D721Med (cell line): Measurements from ENCODE around the gene TMEM72.

Source experiments
- DNase-seq: peaks from one replicate; pipeline ENCODE4 v3.0.0; 2011; ENCODE audit warnings: low spot score; ENCODE audit not compliant: insufficient read length
- FAIRE-seq: peaks from 2 replicates; lab custom pipeline; 2011; peaks lifted over from hg19 to GRCh38; lab: Jason Lieb, UNC
- CTCF ChIP-seq: IDR thresholded peaks from 2 replicates; pipeline ENCODE4 v1.5.1; 2012; ENCODE audit warnings: mild to moderate bottlenecking, control low read depth; ENCODE audit not compliant: insufficient read depth; ENCODE audit errors: missing control alignments

The TMEM72 gene

GRCh38 chr10:44968500-44969400 lies 57.6 kb downstream of the TMEM72 start:
- no peak for DNase-seq
- TF ChIP-seq CTCF, result no peak
- FAIRE-seq, result no peak

- DNase-seq (no peak), FAIRE-seq (no peak)
- TF ChIP-seq CTCF, result no peak
These were observed 58.7 kb downstream of the TMEM72 start for GRCh38 chr10:44969854-44970253.

- DNase-seq (no peak), FAIRE-seq (no peak)
- no peak for TF ChIP-seq CTCF
These were observed 59.8 kb downstream of the TMEM72 start for GRCh38 chr10:44970812-44971395.

- no peak for DNase-seq
- no peak for FAIRE-seq
- TF ChIP-seq CTCF, result no peak
These were observed 60.3 kb downstream of the TMEM72 start for GRCh38 chr10:44971434-44971833.

- no peak for TF ChIP-seq CTCF
- DNase-seq (no peak), FAIRE-seq (no peak)
These were observed 61.0 kb downstream of the TMEM72 start for GRCh38 chr10:44971935-44972757.

GRCh38 chr10:44972874-44973306 lies 61.8 kb downstream of the TMEM72 start:
- FAIRE-seq (no peak), DNase-seq (no peak)
- TF ChIP-seq CTCF, result no peak
